HEK293 (cell line): Measurements from ENCODE around the gene LRRC8D.

Source experiments
- BCL6B ChIP-seq: fragments of 450-650 bp; formaldehyde crosslinking; IDR thresholded peaks from 2 replicates; pipeline ENCODE4 v1.5.1; 2017; ENCODE audit warnings: missing biosample characterization, missing genetic modification characterization
- CTCF ChIP-seq: fragments of 450-650 bp; formaldehyde crosslinking; IDR thresholded peaks from 2 replicates; pipeline ENCODE4 v1.5.1; 2016; ENCODE audit warnings: missing biosample characterization, missing genetic modification characterization

- TF ChIP-seq CTCF (tag by site-specific recombination) (no peak), BCL6B (tag by site-specific recombination) (no peak)
Measured at GRCh38 chr1:89905395-89906058, 84.7 kb downstream of the LRRC8D start.
